Measurements from ENCODE around the gene ACAD11.
"Not testable (repeated sequence)": the region's sequence is repeated elsewhere in the genome, so short reads cannot be mapped to it uniquely, and the experiment has no call there.

DNA sequence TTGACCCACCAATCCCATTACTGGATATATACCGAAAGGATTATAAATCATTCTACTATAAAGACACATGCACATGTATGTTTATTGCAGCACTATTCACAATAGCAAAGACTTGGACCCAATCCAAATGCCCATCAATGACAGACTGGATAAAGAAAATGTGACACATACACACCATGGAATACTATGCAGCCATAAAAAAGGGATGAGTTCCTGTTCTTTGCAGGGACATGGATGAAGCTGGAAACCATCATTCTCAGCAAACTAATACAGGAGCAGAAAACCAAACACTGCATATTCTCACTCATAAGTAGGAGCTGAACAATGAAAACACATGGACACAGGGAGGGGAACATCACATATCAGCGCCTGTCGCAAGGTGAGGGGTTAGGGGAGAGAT lies 44.3 kb downstream of the ACAD11 start:
- TF ChIP-seq, protein P1, sequence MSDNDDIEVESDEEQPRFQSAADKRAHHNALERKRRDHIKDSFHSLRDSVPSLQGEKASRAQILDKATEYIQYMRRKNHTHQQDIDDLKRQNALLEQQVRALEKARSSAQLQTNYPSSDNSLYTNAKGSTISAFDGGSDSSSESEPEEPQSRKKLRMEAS (IDR thresholded peaks at IDR 0.05) = not testable (repeated sequence)
- not testable (repeated sequence) for TF ChIP-seq JUND, HNF4G (IDR thresholded peaks at IDR 0.05)
- TF ChIP-seq, protein P2, sequence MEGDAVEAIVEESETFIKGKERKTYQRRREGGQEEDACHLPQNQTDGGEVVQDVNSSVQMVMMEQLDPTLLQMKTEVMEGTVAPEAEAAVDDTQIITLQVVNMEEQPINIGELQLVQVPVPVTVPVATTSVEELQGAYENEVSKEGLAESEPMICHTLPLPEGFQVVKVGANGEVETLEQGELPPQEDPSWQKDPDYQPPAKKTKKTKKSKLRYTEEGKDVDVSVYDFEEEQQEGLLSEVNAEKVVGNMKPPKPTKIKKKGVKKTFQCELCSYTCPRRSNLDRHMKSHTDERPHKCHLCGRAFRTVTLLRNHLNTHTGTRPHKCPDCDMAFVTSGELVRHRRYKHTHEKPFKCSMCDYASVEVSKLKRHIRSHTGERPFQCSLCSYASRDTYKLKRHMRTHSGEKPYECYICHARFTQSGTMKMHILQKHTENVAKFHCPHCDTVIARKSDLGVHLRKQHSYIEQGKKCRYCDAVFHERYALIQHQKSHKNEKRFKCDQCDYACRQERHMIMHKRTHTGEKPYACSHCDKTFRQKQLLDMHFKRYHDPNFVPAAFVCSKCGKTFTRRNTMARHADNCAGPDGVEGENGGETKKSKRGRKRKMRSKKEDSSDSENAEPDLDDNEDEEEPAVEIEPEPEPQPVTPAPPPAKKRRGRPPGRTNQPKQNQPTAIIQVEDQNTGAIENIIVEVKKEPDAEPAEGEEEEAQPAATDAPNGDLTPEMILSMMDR (IDR thresholded peaks at IDR 0.05; ENCODE audit: low read depth, low read length, missing input control) = not testable (repeated sequence)
- TF ChIP-seq, protein P3, sequence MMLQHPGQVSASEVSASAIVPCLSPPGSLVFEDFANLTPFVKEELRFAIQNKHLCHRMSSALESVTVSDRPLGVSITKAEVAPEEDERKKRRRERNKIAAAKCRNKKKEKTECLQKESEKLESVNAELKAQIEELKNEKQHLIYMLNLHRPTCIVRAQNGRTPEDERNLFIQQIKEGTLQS (IDR thresholded peaks at IDR 0.05) = not testable (repeated sequence)

All from liver (tissue), 3 donors.